ENCODE results near the gene MND1. TPM values are rescaled to one million over a fixed set of nuclear protein-coding genes. Genes with fewer than 3 reads are reported as not detected.

Gene MND1
- total RNA-seq, 1 donor from 2014 or later, result 74.6 TPM

DNA sequence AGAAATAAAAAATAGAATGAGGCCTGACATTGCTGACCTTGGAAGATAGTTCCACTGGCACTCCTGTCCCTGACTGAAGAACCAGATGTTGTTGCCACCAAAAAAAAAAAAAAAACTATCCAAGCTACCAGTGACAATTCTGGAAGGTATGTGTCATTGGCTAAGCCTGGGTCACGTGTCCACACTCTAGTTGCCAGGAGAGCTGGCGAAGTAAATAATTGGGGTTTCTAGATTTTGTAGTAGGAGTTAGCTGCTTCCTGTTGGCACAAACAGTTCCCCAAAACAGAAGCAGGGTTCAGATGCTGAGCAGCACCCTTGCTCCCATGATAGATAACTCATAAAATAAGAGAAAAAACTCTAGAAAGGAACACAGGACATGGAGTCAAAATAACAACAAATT is 20.5 kb downstream of the MND1 start:
- no peak overlapping the region for H3K4me3 ChIP-seq
- H3K9ac ChIP-seq, result no peak overlapping the region
- H3K27me3 Mint-ChIP-seq (ENCODE audit: insufficient read depth, low read depth), result no peaks in the 10 kb centered on the region
- H3F3A ChIP-seq (ENCODE audit: low read depth), result no peaks in the 10 kb centered on the region
- H3K9me3 ChIP-seq (ENCODE audit: low read depth), result no peaks in the 10 kb centered on the region
- no peak overlapping the region for H3K4me3 Mint-ChIP-seq
- no peak for DNase-seq (ENCODE audit: low spot score)
- no peaks in the 10 kb centered on the region for H3K4me1 Mint-ChIP-seq
- H3K4me2 ChIP-seq, result no peak overlapping the region
- H3K27me3 ChIP-seq, result no peaks in the 10 kb centered on the region
- no peaks in the 10 kb centered on the region for H3K4me1 ChIP-seq
- H3K9me3 Mint-ChIP-seq, result no peaks in the 10 kb centered on the region
- H3K36me3 ChIP-seq, result peaks cover 7% of the 10 kb centered on the region
- H3K27ac Mint-ChIP-seq, result no peak overlapping the region
- H3K36me3 Mint-ChIP-seq, result peaks cover 43% of the 10 kb centered on the region
- no peak overlapping the region for H3K27ac ChIP-seq
- no peaks in the 10 kb centered on the region for H4K20me1 ChIP-seq (ENCODE audit: low read depth)
- TF ChIP-seq, protein P1, sequence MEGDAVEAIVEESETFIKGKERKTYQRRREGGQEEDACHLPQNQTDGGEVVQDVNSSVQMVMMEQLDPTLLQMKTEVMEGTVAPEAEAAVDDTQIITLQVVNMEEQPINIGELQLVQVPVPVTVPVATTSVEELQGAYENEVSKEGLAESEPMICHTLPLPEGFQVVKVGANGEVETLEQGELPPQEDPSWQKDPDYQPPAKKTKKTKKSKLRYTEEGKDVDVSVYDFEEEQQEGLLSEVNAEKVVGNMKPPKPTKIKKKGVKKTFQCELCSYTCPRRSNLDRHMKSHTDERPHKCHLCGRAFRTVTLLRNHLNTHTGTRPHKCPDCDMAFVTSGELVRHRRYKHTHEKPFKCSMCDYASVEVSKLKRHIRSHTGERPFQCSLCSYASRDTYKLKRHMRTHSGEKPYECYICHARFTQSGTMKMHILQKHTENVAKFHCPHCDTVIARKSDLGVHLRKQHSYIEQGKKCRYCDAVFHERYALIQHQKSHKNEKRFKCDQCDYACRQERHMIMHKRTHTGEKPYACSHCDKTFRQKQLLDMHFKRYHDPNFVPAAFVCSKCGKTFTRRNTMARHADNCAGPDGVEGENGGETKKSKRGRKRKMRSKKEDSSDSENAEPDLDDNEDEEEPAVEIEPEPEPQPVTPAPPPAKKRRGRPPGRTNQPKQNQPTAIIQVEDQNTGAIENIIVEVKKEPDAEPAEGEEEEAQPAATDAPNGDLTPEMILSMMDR (IDR thresholded peaks at IDR 0.05), result no peak
- TF ChIP-seq EZH2 (IDR thresholded peaks at IDR 0.05) (no peak), EZH2phosphoT487 (IDR thresholded peaks at IDR 0.05) (no peak)
- no peaks in the 10 kb centered on the region for H3K79me2 ChIP-seq (ENCODE audit: low read depth)
- H2AFZ ChIP-seq (replicated peaks), result no peak overlapping the region

- H3K27me3 Mint-ChIP-seq (ENCODE audit: insufficient read depth, low read depth), result no peaks in the 10 kb centered on the region
- no peaks in the 10 kb centered on the region for H3K79me2 ChIP-seq (ENCODE audit: low read depth)
- no peaks in the 10 kb centered on the region for H3K9me3 ChIP-seq (ENCODE audit: low read depth)
- H3F3A ChIP-seq (ENCODE audit: low read depth), result no peaks in the 10 kb centered on the region
- no peaks in the 10 kb centered on the region for H3K4me1 ChIP-seq
- TF ChIP-seq EZH2phosphoT487 (IDR thresholded peaks at IDR 0.05) (no peak), EZH2 (IDR thresholded peaks at IDR 0.05) (no peak)
- TF ChIP-seq, protein P1 (IDR thresholded peaks at IDR 0.05), result no peak
- H3K9ac ChIP-seq, result no peak overlapping the region
- no peak overlapping the region for H2AFZ ChIP-seq (replicated peaks)
- peaks cover 49% of the 10 kb centered on the region for H3K36me3 Mint-ChIP-seq
- no peak overlapping the region for H3K27ac ChIP-seq
- peaks cover under 1% of the 10 kb centered on the region for H3K36me3 ChIP-seq
- DNase-seq (ENCODE audit: low spot score), result no peak
- H3K9me3 Mint-ChIP-seq, result no peaks in the 10 kb centered on the region
- H4K20me1 ChIP-seq (ENCODE audit: low read depth), result no peaks in the 10 kb centered on the region
- no peaks in the 10 kb centered on the region for H3K27me3 ChIP-seq
- H3K4me3 ChIP-seq, result no peak overlapping the region
- H3K4me3 Mint-ChIP-seq, result no peak overlapping the region
- H3K4me1 Mint-ChIP-seq, result no peaks in the 10 kb centered on the region
- no peak overlapping the region for H3K4me2 ChIP-seq
- H3K27ac Mint-ChIP-seq, result no peak overlapping the region
These were observed 22.0 kb downstream of the MND1 start for GRCh38 chr4:153366486-153366885.

DNA sequence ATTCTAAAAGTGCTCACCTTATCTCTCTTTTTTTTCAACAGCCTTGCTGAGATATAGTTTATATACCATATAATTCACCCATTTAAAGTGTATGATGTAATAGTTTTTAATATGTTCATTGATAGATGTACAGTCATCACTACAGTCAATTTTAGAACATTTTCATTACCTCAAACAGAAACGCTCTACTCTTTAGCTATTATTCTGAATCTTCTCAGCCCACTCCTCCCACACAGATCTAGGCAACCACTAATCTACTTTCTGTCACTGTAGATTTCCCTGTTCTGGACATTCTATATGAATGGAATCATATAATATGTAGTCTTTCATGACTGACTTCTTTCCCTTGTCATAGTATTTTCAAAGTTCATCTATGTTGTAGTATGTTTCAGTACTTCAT is 22.6 kb downstream of the MND1 start:
- Histone ChIP-seq H3F3A (ENCODE audit: low read depth) (no peaks in the 10 kb centered on the region), H3K27me3 (no peaks in the 10 kb centered on the region), H2AFZ (replicated peaks) (no peak overlapping the region), H3K4me1 (no peaks in the 10 kb centered on the region), H3K4me2 (no peak overlapping the region), H3K79me2 (ENCODE audit: low read depth) (no peaks in the 10 kb centered on the region), H3K9me3 (ENCODE audit: low read depth) (no peaks in the 10 kb centered on the region), H4K20me1 (ENCODE audit: low read depth) (no peaks in the 10 kb centered on the region), H3K4me3 (no peak overlapping the region), H3K9ac (no peak overlapping the region), H3K27ac (no peak overlapping the region), H3K36me3 (no peaks in the 10 kb centered on the region)
- H3K27ac Mint-ChIP-seq, result no peak overlapping the region
- TF ChIP-seq, protein P1 (IDR thresholded peaks at IDR 0.05), result no peak
- TF ChIP-seq EZH2 (IDR thresholded peaks at IDR 0.05) (no peak), EZH2phosphoT487 (IDR thresholded peaks at IDR 0.05) (no peak)
- H3K4me3 Mint-ChIP-seq, result no peak overlapping the region
- H3K36me3 Mint-ChIP-seq, result peaks cover 51% of the 10 kb centered on the region
- peaks cover 6% of the 10 kb centered on the region for H3K9me3 Mint-ChIP-seq
- no peaks in the 10 kb centered on the region for H3K27me3 Mint-ChIP-seq (ENCODE audit: insufficient read depth, low read depth)
- no peaks in the 10 kb centered on the region for H3K4me1 Mint-ChIP-seq
- DNase-seq (ENCODE audit: low spot score), result no peak

Data from neural progenitor cell (in vitro differentiated cells).